ENCODE data around the gene PBX3.

DNA sequence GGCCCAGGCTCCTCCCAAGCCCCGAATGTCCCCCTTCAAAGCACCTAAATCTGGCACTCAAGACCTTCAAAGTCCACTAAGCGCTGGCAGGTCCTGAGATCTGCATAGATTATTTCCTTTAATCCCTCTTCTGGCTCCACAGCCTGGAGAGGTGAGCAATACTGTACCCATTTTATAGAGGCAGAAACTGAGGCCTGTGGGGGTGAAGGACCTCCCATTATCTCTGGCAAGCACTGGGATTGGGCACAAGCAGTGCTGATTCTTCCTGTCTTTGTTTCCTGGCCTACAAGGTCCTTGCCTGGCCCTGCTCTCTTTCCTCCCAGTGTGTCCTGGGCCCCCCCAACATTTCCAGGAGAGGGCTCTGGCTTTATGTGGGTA lies 252.3 kb downstream of the PBX3 start:
- no peak for TF ChIP-seq CTCF (conservative IDR thresholded peaks at IDR 0.05; ENCODE audit: low read depth, low read length)
- TF ChIP-seq EZH2 (IDR thresholded peaks at IDR 0.05; ENCODE audit: borderline replicate concordance, low read depth, low read length, poor library complexity, severe bottlenecking) = no peak
